Measurements from ENCODE around the gene INHBB.
A peak's percentile ranks its signal among the peaks of the same experiment; 100 is the strongest.
"Not testable (repeated sequence)": the region's sequence is repeated elsewhere in the genome, so short reads cannot be mapped to it uniquely, and the experiment has no call there.

The INHBB gene

DNA sequence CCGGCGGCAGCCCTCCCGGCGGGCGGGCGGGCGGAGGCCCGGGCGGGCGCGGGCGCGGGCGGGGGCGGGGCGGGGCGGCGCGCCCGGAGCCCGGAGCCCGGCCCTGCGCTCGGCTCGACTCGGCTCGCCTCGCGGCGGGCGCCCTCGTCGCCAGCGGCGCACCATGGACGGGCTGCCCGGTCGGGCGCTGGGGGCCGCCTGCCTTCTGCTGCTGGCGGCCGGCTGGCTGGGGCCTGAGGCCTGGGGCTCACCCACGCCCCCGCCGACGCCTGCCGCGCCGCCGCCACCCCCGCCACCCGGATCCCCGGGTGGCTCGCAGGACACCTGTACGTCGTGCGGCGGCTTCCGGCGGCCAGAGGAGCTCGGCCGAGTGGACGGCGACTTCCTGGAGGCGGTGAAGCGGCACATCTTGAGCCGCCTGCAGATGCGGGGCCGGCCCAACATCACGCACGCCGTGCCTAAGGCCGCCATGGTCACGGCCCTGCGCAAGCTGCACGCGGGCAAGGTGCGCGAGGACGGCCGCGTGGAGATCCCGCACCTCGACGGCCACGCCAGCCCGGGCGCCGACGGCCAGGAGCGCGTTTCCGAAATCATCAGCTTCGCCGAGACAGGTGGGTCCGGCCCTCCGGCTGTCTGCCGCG is at the start of gene INHBB:
Gene INHBB, plus strand, starts transcription at position 111 of the 641 bp plus-strand sequence. Its CDS starts 53 bp downstream, at position 164.
- DNase-seq (ENCODE audit: low read depth in 3 of 3), result no peak

DNA sequence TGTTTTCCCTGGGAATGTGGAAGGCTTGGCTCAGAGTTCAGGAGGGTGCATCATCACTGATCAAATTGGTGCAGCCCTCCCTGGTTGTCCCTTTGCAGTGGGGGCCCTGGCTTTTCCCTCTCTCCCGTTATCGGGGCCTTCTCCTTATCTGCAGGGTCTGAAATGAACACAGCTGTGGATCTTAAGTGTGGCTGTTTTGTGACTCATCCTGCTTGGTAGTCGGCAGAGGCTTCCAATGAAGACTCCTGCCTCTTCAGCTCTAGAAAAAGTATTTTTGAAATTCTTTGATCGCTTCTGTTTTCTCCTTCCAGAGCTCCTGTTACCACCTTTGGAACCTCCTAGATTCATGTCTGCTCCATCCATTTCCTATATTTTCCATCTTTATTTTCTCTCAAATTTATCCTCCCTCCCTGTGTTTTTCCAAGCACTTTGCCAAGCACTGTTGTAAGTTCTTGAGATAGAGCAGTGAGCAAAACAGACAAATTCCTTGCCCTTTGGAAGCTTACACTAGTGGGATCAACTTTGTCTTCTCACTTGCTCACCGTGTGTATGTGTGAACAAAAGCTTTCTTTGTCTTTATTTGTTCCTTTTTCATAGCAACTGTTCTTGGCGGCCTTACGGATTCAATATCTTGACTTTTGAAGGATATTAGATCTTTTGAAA is 47.6 kb upstream of the INHBB start:
- DNase-seq (ENCODE audit: low read depth in 3 of 3), result no peak

DNA sequence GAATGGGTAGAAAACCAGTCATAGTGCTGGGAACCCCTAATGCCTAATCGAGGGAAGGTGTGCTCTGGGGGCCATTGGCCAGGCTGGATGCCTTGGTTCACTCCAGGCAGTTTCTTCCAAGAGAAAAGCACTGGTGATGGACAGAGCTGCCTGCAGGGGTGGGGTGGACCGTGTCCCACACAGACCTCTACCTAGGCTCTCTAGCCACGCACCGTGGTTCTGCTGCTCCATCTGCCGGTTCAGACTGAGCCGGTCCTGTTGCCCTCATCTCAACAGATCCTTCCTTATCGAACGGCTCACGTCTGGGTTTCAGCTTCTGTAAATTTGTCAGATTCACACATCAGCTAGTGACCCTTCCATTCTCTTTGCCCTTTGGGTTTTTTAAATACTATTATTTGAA is 46.9 kb upstream of the INHBB start:
- no peak for DNase-seq (ENCODE audit: low read depth in 3 of 3)

DNA sequence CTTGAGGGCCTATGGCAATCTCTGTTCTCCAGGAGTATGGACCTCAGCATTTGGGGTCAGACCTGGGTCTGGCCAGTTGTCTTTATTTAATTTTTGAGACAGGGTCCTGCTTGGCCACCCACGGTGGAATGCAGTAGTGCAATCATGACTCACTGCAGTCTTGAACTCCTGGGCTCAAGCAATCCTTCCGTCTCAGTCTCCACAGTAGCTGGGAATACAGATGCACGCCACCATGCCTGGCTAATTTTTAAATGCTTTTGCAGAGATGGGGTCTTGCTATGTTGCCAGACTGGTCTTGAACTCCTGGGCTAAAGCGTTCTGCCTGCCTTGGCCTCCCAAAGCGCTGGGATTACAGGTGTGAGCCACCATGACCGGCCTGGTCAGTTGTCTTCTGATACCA is 46.4 kb upstream of the INHBB start:
- DNase-seq (ENCODE audit: low read depth in 3 of 3), result no peak

DNA sequence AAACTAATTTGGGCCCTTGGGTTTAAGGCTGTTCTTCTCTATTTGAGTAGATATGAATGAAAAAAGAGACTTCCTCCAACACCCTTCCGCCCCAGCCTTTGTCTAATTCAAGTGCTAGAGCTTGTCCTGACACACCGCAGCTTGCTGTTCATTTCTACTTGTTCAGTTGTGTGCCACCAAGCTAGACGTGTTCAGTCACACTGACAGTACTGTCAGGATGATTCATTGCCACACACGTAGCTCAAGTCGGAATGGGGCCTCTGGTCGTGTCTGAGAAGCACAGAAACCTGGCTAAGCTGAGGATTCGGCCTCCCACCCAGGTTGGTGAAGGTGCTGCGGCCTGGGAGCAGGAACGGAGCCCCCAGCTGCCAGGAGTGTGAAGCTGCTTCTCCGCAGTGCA is 45.6 kb upstream of the INHBB start:
- DNase-seq (ENCODE audit: low read depth in 3 of 3), result no peak

DNA sequence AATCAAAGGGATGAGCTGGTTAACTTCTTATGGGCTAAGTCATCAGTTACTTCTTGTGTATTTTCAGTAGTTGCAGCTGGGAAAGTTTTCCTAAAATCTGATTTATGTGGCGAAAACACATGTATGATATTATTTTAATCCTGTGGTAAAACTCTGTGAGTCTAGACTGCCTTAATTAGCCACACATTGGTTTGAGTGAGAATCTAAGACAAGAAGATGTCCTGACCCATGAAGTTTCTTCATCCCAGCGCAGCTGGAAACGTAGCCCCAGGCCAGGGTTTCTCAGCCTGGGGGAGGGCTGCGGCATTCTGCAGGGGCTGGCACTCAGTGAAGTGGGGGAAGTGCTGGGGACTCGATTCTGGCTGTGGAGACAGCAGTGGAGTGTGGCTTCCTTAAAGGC is 44.7 kb upstream of the INHBB start:
- DNase-seq (ENCODE audit: low read depth in 3 of 3), result no peak

DNA sequence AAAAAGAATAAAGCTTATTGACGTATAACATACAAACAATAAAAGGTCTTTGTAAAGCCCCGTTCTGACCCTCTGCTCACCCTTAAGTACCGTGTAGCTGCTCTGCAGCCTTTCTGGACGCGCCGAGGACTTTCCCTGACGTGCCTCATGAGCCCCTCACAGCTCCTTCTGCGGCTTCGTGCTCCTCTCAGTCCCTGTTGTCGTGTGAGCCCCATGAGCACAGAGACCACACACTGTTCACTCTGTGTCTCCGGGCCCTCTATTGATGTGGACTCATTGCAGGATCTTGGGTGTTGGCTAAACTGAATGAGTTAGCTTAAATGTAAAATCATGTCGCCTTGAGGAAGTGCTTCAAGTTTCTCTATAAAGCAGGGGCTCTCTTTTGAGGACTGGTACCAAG is 43.6 kb upstream of the INHBB start:
- no peak for DNase-seq (ENCODE audit: low read depth in 3 of 3)

DNA sequence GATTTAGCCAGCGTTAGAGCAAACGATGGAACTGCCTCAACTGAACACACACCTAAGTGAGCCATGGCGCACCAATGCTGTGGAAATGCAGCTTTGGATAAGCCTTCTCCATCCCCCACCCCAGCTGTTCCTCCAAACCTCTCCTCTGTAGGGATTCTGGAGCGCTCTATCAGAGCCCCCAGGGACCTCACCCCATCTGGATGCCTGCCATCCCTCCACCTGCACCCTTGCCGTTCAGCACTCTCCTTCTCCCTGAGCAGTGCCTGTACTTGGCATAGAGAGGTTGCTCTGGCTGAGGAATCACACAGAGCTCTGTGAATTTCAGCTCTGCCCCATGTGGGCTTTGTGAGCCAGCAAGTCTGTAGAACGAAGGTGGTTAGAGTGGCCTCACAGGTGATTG is 42.8 kb upstream of the INHBB start:
- no peak for DNase-seq (ENCODE audit: low read depth in 3 of 3)

DNA sequence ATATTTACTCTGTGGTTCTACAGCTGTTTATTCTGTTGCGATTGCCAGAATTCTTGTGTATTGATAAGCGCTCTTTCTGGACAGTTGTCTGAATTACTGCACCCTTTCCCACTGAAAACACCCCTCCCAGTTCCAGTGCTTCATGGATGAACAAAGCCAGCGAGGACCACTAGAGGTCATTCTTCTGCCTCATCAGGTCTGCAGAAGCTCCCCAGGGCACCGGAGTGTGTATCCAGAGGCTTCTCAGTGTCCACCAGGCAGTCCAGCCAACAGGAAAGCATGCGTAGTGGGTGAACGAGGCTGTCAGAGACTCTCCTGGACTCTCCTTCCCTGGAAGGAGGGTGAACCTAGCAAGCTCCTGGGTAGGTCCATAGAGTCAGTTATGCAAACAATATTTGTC is 40.6 kb upstream of the INHBB start:
- DNase-seq (ENCODE audit: low read depth in 3 of 3), result no peak

DNA sequence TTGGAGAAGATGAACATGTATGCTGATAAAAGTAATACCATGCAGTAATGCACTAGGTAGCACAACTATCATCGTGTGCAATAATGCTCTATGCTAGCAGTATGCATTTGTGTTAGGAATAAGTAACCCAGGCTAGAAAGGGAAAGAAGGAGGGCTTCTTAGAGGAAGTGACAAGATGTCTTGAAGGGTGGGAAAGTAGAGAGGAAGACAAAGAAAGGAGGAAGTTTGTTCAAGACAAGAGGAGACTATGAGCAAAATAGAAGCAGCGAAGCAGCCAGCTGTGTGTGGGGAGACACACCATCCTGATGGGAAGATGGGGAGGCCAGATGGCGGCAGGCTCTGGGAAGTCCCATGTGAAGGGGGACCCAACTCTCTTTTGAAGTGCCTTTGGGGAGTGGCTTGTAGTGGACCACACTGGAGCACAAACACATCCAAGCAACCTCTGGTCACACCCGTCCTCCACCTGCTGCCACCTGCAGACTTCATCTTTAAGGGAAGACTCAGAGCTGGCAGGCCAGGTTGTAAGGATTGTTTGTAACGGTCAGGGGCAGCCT is 39.9 kb upstream of the INHBB start:
- DNase-seq (ENCODE audit: low read depth in 3 of 3), result no peak

DNA sequence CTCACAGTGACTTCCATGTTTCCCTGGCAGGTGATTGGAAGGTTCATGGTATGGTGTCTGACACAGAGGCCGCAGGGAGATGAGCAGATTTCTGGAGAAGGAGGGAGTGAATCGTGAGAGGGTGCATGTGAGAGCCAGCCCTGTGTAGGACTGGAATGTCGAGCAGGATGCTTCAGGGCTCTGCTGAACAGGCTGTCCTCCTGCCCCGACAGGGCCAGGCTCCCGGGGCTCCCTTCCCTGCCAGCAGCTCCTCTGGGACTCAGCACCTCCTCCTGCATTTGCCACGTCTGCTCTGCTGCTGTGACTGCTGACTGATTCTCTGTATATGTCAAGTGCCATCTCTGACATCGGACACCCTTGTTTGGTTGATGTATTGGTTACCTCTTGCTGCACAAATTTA is 38.5 kb upstream of the INHBB start:
- DNase-seq (ENCODE audit: low read depth in 3 of 3), result no peak

DNA sequence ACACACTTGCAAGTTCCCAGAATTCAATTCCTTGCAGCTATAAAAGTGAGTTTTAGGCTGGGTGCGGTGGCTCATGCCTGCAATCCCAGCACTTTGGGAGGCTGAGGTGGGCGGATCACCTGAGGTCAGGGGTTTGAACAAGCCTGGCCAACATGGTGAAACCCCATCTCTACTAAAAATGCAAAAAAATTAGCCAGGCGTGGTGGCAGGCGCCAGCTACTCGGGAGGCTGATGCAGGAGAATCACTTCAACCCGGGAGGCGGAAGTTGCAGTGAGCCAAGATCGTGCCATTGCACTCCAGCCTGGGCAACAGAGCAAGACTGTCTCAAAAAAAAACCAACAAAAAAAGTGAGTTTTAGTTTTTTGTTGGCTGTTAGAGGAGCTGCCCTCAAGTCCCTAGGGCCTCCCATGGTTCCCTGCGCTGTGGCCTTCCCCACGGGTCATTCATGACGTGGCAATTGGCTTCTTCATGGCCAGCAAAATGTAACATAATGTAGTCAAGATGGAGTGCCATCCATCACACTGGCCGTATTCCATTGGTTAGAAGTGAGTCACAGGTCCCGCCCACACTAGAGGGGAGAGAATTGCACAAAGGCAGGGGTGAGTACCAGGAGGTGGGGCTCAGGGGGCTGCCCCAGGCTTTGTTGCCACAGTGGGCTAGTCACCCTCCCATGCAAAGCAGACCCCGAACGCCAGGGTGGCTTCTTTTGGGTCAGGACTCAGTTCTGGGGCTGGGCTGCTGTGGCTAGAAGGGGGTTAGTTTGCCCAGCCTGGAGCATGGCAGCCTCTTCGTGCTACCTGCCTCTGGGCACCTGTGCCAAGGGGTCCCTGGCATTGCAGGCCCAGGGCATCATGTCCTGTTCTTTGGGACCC is 37.7 kb upstream of the INHBB start:
- DNase-seq (ENCODE audit: low read depth in 3 of 3), result no peak

DNA sequence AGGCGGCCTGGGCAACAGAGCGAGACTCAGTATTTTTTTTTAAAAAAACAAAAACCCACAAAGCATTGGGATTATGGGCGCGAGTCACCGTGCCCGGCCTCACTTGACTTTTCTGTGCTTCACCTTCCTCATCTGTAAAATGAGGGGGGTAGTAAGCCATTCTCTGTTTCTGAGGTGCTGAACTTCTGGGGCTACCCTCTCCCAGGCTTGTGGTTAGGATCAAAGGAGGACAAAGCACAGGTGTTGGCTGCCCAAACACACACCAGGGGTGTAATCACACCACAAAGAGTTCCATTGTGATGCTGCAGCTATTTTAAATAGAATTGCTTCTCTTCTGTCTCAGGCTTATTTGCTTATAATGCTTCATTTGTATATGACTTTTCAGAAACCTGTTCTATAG is 35.8 kb upstream of the INHBB start:
- DNase-seq (ENCODE audit: low read depth in 3 of 3), result no peak

DNA sequence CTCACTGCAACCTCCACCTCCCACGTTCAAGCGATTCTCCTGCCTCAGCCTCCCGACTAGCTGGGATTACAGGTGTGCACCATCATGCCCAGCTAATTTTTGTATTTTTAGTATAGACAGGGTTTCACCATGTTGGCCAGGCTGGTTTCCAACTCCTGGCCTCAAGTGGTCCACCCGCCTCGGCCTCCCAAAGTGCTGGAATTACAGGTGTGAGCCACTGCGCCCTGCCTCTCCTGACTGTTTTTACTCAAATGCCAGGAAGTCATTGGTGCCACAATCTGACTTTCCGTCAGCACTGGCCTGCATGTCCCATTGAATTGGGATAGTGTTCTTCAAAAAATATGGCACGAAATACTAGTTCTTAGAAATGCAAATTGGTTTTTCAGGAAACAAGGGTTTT is 35.1 kb upstream of the INHBB start:
- not testable (repeated sequence) for DNase-seq (ENCODE audit: low read depth in 3 of 3)

DNA sequence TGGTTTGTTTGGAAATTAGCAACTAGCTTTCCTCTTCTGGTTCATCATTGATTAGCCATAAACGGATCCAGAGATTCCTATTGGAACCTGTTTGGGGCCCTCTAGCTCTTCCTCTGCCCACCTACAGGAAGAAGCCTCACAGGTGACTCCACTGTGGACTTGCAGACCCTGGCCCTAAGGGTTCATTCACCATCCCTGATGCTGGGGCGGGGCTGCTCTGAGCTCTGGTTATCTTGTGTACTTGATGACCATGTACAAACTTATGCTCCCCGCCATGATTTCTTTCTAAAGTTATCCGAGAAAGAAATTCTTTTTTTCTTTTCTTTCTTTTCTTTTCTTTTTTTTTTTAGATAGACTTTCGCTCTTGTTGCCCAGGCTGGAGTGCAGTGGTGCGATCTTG is 33.9 kb upstream of the INHBB start:
- no peak for DNase-seq (ENCODE audit: low read depth in 3 of 3)

DNA sequence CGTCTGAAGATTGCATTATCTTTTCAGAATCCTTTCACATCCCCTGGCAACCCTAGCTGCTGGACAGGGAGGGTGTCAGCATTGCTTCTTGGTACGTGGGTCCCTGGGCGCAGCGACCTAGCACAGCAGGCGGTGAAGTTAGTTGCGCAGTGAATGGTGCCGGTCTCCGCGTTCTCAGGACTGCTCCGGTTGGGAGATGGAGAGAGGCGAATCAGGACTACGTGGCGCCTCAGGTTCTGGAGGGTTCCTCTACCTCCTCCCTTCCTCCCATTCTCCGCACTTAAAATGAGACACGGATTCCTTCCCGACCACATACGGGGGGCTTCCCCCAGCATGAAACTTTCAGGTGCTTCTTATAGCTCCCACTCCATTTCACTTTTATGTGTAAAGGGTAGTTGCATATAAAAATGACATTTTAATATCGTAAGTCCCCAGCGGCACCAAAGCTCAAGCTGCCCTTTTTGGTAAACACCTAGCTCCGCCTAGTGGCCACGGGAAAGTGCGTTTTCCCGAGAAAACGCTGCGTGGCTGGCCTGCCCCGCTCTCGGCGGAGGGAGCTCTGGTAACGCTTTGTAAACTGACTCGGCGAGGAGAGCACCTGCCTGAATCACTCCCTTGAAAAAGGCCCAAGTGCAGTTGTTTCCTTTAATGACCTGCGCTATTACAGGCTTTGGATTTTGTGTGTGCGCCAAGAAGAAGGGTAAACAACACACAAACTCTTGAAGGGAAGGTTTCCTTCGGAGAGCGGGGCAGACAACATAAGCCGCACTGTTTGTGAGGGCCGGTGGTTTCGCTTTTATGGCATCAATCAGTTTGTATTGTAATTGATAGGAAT is 32.9 kb upstream of the INHBB start:
- peak; percentile 53 to 69 (median 58) for DNase-seq (ENCODE audit: low read depth in 3 of 3)

DNA sequence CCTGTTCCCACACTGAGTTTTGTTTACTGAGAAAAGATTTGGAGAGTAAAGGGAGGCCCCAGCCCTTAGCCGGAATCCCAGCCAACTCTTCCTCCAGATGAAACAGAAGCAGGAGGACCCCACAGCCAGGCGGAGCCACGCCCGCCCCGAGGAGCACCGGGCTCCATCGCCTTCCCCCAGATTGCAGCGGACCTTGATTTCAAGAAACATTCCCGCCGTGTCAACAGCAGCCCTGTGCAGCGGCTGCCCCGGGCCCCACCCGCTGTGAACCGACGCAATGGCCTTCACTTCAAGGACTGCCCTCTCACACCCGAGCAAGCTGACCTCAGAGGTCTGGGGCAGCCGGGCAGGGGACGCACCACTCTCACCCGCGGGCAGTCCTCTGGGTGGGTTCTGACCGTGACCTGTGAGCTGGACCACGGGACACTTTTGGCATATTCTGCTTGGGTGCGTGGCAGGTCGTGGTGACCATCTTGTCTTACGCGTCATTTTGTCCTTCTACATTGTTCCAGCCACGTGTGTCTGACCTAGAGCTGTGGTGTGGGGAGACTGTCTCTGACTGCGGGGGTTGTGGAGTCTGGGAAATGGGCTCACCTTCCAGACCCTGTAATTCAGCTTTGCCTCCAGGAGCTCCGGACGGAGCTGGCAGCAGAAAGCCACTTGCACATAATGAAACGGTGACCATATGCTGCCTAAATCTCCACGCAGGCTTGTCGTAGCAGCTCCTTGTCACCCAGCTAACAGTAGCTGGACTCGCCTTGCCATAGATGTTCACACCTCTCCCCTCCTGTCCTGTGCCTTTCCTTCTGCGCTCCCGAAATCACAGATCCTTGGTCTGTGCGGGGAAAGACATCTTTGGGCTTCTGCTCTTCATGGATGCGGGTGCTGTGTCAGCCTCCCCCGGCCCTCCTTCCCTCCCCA is 32.0 kb upstream of the INHBB start:
- no peak for DNase-seq (ENCODE audit: low read depth in 3 of 3)

DNA sequence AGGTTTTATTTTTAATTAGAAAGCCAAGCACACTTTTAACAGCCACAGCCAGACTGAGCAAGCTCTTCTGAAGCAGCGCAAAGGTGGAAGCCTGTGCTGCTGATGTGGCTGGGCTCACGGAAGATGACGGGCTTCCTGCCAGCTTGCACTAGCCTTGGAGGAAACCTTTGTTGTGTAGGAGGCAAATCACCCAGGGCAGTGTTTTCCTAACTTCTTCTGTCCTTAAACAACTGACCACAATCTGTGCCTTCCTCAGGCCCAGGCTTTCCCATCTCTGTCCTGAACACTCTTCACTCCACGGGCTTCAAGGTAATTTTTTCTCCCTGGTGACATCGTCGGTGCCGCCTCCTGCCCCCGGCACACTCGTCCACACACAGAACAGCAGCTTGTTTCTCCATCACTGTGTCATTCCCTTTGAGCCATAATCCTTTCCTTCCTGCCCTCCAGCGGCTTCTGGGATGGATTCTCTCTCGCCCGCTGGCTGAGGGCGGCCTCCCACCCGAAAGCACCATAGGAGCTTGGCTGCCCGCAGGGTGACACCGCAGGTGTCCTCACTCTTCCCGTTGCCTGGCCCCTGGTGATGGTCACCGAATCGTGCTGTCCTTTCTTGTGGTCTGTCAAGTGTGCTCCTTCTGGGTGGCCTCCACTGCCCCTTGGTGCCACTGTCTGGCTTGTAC is 31.1 kb upstream of the INHBB start:
- no peak for DNase-seq (ENCODE audit: low read depth in 3 of 3)

DNA sequence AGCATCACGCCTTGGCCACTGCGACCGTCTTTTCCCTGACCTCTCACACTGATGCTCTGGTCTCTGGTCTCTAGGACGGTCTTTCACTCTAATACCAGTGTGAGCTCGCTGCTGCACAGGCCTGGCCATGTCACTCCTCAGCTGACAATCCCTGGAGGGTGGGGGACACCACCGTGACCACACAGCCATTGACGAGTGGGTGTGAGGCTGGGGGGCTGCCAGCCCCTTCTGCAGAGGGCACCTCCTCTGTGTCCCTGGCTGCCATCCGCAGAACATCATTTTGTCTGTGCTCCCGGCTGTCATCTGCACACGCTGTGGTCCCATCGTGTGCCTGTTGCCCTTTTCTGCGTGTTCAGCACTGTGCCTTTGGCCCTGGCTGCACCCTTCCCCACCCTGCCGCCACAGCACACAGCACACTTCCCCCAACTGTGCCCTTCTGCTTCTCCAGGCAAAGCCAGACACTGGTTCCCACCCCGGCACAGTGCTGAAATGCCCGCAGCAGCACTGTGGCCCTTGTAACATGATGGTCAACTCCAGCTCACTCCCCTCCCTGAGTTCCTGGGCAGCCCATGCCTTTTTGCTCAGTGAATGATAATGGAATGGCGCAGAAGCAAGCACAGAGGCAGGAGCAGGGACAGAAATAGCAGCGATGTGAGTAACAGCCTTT is 30.4 kb upstream of the INHBB start:
- DNase-seq (ENCODE audit: low read depth in 3 of 3), result no peak

Measured in stimulated activated CD4-positive, alpha-beta T cell treated with anti-CD3 and anti-CD28 coated beads, TNF-alpha, amount 100 ng/mL, for 4 hours (primary cell).